IMR-90 (cell line): ENCODE data around the gene MSI1.

ENCODE experiments used
- CEBPB ChIP-seq: IDR thresholded peaks from 2 replicates; pipeline ENCODE4 v1.6.1; 2012; ENCODE audit warnings: low read depth, low read length, improper control_type of control experiment
- MAFK ChIP-seq: IDR thresholded peaks from 2 replicates; pipeline ENCODE4 v1.6.1; 2012; ENCODE audit warnings: low read depth, low read length, improper control_type of control experiment
- MAZ ChIP-seq: IDR thresholded peaks from 2 replicates; pipeline ENCODE4 v1.6.1; 2012; ENCODE audit warnings: low read depth, mild to moderate bottlenecking, low read length, improper control_type of control experiment, moderate library complexity, borderline replicate concordance
- POLR2A ChIP-seq: IDR thresholded peaks from 2 replicates; pipeline ENCODE4 v1.6.1; 2012; ENCODE audit warnings: mild to moderate bottlenecking, low read depth, low read length
- RCOR1 ChIP-seq: IDR thresholded peaks from 2 replicates; pipeline ENCODE4 v1.6.1; 2012; ENCODE audit warnings: mild to moderate bottlenecking, low read length, improper control_type of control experiment; ENCODE audit not compliant: insufficient replicate concordance
- USF2 ChIP-seq: fragments of 150-350 bp; IDR thresholded peaks from 2 replicates; pipeline ENCODE4 v1.6.1; 2017; ENCODE audit warnings: mild to moderate bottlenecking, antibody characterized with exemption, low read length, low read depth
- TF ChIP-seq, protein P1 (sequence below): conservative IDR thresholded peaks from 2 replicates; pipeline ENCODE4 v1.5.1; 2012; ENCODE audit warnings: mild to moderate bottlenecking, low read depth, low read length, improper control_type of control experiment

GRCh38 chr12:120347766-120348165, 21.2 kb downstream of the MSI1 start:
- TF ChIP-seq, protein P1, sequence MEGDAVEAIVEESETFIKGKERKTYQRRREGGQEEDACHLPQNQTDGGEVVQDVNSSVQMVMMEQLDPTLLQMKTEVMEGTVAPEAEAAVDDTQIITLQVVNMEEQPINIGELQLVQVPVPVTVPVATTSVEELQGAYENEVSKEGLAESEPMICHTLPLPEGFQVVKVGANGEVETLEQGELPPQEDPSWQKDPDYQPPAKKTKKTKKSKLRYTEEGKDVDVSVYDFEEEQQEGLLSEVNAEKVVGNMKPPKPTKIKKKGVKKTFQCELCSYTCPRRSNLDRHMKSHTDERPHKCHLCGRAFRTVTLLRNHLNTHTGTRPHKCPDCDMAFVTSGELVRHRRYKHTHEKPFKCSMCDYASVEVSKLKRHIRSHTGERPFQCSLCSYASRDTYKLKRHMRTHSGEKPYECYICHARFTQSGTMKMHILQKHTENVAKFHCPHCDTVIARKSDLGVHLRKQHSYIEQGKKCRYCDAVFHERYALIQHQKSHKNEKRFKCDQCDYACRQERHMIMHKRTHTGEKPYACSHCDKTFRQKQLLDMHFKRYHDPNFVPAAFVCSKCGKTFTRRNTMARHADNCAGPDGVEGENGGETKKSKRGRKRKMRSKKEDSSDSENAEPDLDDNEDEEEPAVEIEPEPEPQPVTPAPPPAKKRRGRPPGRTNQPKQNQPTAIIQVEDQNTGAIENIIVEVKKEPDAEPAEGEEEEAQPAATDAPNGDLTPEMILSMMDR = no peak
- TF ChIP-seq POLR2A = no peak
- TF ChIP-seq MAFK = no peak
- TF ChIP-seq USF2 = no peak
- TF ChIP-seq CEBPB = no peak
- TF ChIP-seq RCOR1 = no peak
- TF ChIP-seq MAZ = no peak
